Right cardiac atrium (tissue), 5 donors: Measurements from ENCODE around the gene MYRF. TPM values are rescaled to one million over a fixed set of nuclear protein-coding genes. Genes with fewer than 3 reads are reported as not detected.

Experiments used
- ATAC-seq, 2 donors: fragments of 200-7000 bp; cut with Tn5 transposase; one replicate each; pipeline versions ENCODE4 v1.8.0 to v1.9.1; 2020; ENCODE audit warnings: moderate library complexity in 2 of 2, mild to moderate bottlenecking in 1 of 2
- DNase-seq, 3 donors: peaks; one replicate each; pipeline ENCODE4 v3.0.0-alpha.2; 2020
- H3K27ac ChIP-seq: one replicate; pipeline ENCODE4 v1.5.1; 2013; ENCODE audit warnings: mild to moderate bottlenecking, low read length, control low read depth, moderate library complexity
- H3K27me3 ChIP-seq: one replicate; pipeline ENCODE4 v1.6.1; 2013; ENCODE audit not compliant: control insufficient read depth, insufficient read depth
- H3K4me1 ChIP-seq: one replicate; pipeline ENCODE4 v1.6.1; 2013; ENCODE audit warnings: low read length; ENCODE audit not compliant: control insufficient read depth, insufficient read depth
- H3K4me3 ChIP-seq: one replicate; pipeline ENCODE4 v1.5.1; 2013; ENCODE audit warnings: low read length, control low read depth
- H3K9me3 ChIP-seq: one replicate; pipeline ENCODE4 v1.6.1; 2013; ENCODE audit warnings: low read length; ENCODE audit not compliant: control insufficient read depth
- WGBS: extraction: QIAGEN DNeasy Blood & Tissue Kit; methylation state at CpG from one replicate; pipeline ENCODE4 v1.1.7; 2013; 5-methylcytosine and 5-hydroxymethylcytosine counted together
- intact Hi-C, 4 donors: fragments of 100-400 bp; cut with DNase I; formaldehyde crosslinking; loops; one replicate each; pipeline versions ENCODE4 v1.11.0 to v1.14.0; 2022 to 2023
- polyA plus RNA-seq: library from polyadenylated mRNA; stranded (reverse); fragments of 200-250 nt; gene quantifications from one replicate; pipeline ENCODE4 v1.2.3, GENCODE V29; 2013
- total RNA-seq, 4 donors: library from RNA; stranded (reverse); fragmentation: NEBNext Ultra II Directional; extraction: Animal tissue kit (Norgen Biotek cat#: 25700); gene quantifications; one replicate each; pipeline ENCODE4 v1.2.1, GENCODE V29; 2021
- donor health status: healthy with polysubstance abuse.
- donor health status: DM: no; HTN: yes; CAD: no.
- donor health status: DM: no; HTN: no; CAD: no.
- donor health status: DM: no; HTN: yes; CAD: no; lungs with severe emphysema.
- donor health status: DM: yes; HTN: yes; CAD: no.

Gene MYRF
- total and polyA plus RNA-seq, 5 donors, result 0.62 to 1.9 (median 1.3) TPM

GRCh38 chr11:61718621-61719302 is 33.7 kb upstream of the MYRF start:
- Histone ChIP-seq H3K27ac (peak overlapping the region; percentile 5), H3K27me3 (no peaks in the 10 kb centered on the region), H3K9me3 (no peaks in the 10 kb centered on the region), H3K4me1 (peaks cover 4% of the 10 kb centered on the region), H3K4me3 (peak overlapping the region; percentile 24)
- peak; percentile 81 for ATAC-seq
- WGBS, result 7% methylated on average over 21 of the region's 21 CpGs
- DNase-seq, result peak; percentile 65 to 83 (median 83)
- intact Hi-C loops, result no loop called here

DNA sequence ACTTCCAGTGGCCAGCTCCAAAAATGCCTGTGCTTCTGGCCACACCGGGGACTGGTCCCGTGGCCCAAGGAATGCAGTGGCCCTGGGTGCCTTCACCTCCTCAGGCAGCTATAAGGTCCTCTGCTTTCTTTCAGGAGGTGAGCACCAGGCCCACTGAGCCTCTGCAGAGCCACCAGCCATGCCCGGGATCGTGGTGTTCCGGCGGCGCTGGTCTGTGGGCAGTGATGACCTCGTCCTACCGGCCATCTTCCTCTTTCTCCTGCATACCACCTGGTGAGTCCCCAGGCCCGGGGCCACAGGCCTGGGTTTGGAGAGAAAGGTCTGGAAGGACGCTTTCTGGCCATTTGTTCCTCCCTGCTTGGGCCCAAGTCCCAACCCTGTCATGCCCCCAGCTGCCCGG is 32.5 kb upstream of the MYRF start:
- 92% methylated on average over 12 of the region's 12 CpGs for WGBS
- no peaks in the 10 kb centered on the region for H3K9me3 ChIP-seq
- H3K4me3 ChIP-seq, result no peak overlapping the region
- intact Hi-C loops, result no loop called here
- peaks cover 4% of the 10 kb centered on the region for H3K4me1 ChIP-seq
- DNase-seq, result no peak
- H3K27ac ChIP-seq, result no peak overlapping the region
- H3K27me3 ChIP-seq, result no peaks in the 10 kb centered on the region
- no peak for ATAC-seq

- Histone ChIP-seq H3K4me1 (peaks cover 4% of the 10 kb centered on the region), H3K4me3 (no peak overlapping the region), H3K27ac (no peak overlapping the region), H3K9me3 (no peaks in the 10 kb centered on the region), H3K27me3 (no peaks in the 10 kb centered on the region)
- intact Hi-C loops, result no loop called here
- ATAC-seq, result no peak
- no peak for DNase-seq
- WGBS, result 94% methylated on average over 20 of the region's 20 CpGs
Measured at GRCh38 chr11:61720597-61720996, 31.8 kb upstream of the MYRF start.

- WGBS, result 79% methylated on average over 9 of the region's 9 CpGs
- H3K4me3 ChIP-seq, result no peak overlapping the region
- intact Hi-C loops, result no loop called here
- H3K4me1 ChIP-seq, result peaks cover 7% of the 10 kb centered on the region
- H3K27ac ChIP-seq, result no peak overlapping the region
- peak; percentile 66 to 82 (median 77) for DNase-seq
- peak; percentile 17 to 27 for ATAC-seq
- no peaks in the 10 kb centered on the region for H3K27me3 ChIP-seq
- no peaks in the 10 kb centered on the region for H3K9me3 ChIP-seq
Measured at GRCh38 chr11:61724437-61724836, 28.0 kb upstream of the MYRF start.

DNA sequence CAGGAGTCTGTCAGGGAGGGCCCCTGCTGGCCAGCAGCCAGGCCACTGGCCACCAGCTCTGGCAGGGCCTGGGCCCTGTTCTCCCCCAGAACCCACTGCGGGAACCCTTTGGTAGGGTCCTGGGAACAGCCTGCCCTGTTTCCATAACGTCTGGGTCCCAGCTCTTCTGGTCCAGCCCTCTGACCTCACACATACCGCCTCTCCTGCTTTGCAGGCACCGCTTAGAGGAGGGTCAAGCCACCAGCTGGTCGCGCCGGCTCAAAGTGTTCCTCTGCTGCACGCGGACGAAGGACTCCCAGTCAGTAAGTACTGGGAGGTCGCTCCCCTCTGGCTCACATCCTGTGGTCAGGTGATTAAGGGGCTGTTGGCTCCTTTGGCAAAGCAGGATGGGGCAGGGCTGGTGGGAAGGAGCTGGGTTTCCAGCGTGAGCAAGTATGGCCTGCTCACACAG is 26.6 kb upstream of the MYRF start:
- Histone ChIP-seq H3K4me3 (no peak overlapping the region), H3K9me3 (no peaks in the 10 kb centered on the region), H3K27ac (no peak overlapping the region), H3K4me1 (peaks cover 8% of the 10 kb centered on the region), H3K27me3 (no peaks in the 10 kb centered on the region)
- intact Hi-C loops, result no loop called here
- WGBS, result 67% methylated on average over 12 of the region's 12 CpGs
- DNase-seq, result peak in 2 of 3 donors; percentile 56 to 74
- ATAC-seq, result peak in 1 of 2 donors; percentile 4

GRCh38 chr11:61726775-61727174 is 25.7 kb upstream of the MYRF start:
- Histone ChIP-seq H3K4me3 (no peak overlapping the region), H3K27ac (no peak overlapping the region), H3K9me3 (no peaks in the 10 kb centered on the region), H3K4me1 (peaks cover 8% of the 10 kb centered on the region), H3K27me3 (no peaks in the 10 kb centered on the region)
- WGBS, result 66% methylated on average over 13 of the region's 13 CpGs
- intact Hi-C loops, result no loop called here
- ATAC-seq (no peak), DNase-seq (peak in 1 of 3 donors; percentile 64)

DNA sequence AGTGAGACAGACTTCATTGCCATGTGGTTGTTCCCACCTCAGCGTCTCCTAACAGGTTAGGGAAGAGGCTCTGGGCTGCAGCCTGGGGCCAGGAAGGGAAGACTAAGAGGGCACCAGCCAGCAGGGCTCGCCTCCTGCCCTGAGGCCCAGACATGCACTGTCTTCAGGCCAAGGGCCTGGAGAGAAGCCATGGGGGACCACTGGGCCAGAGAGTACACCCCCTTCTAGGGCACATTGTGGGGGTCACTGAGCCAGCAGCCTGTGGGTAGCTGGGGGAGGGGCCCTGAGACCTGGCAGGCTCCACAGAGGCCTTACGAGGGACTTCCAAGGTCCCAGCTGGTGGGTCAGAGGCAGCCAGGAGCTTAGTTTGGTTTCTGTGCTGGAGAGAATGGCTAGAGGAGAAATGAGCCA is 25.0 kb upstream of the MYRF start:
- peaks cover 8% of the 10 kb centered on the region for H3K4me1 ChIP-seq
- 55% methylated on average over 3 of the region's 3 CpGs for WGBS
- intact Hi-C loops, result no loop called here
- DNase-seq (peak; percentile 57 to 83 (median 82)), ATAC-seq (peak; percentile 13 to 17)
- no peaks in the 10 kb centered on the region for H3K9me3 ChIP-seq
- no peak overlapping the region for H3K4me3 ChIP-seq
- no peaks in the 10 kb centered on the region for H3K27me3 ChIP-seq
- H3K27ac ChIP-seq, result peak overlapping the region; percentile 30

GRCh38 chr11:61728066-61728939 is 24.1 kb upstream of the MYRF start:
- DNase-seq, result peak in 1 of 3 donors; percentile 44
- no peaks in the 10 kb centered on the region for H3K9me3 ChIP-seq
- H3K4me3 ChIP-seq, result no peak overlapping the region
- peaks cover 8% of the 10 kb centered on the region for H3K4me1 ChIP-seq
- no peak overlapping the region for H3K27ac ChIP-seq
- no peak for ATAC-seq
- 85% methylated on average over 33 of the region's 33 CpGs for WGBS
- intact Hi-C loops, result no loop called here
- no peaks in the 10 kb centered on the region for H3K27me3 ChIP-seq

GRCh38 chr11:61728940-61729219 is 23.6 kb upstream of the MYRF start:
- ATAC-seq (peak in 1 of 2 donors; percentile 8), DNase-seq (peak in 1 of 3 donors; percentile 63)
- 48% methylated on average over 8 of the region's 8 CpGs for WGBS
- peaks cover 8% of the 10 kb centered on the region for H3K4me1 ChIP-seq
- H3K4me3 ChIP-seq, result no peak overlapping the region
- peak overlapping the region; percentile 46 for H3K27ac ChIP-seq
- H3K9me3 ChIP-seq, result no peaks in the 10 kb centered on the region
- no peaks in the 10 kb centered on the region for H3K27me3 ChIP-seq
- intact Hi-C loops, result no loop called here

DNA sequence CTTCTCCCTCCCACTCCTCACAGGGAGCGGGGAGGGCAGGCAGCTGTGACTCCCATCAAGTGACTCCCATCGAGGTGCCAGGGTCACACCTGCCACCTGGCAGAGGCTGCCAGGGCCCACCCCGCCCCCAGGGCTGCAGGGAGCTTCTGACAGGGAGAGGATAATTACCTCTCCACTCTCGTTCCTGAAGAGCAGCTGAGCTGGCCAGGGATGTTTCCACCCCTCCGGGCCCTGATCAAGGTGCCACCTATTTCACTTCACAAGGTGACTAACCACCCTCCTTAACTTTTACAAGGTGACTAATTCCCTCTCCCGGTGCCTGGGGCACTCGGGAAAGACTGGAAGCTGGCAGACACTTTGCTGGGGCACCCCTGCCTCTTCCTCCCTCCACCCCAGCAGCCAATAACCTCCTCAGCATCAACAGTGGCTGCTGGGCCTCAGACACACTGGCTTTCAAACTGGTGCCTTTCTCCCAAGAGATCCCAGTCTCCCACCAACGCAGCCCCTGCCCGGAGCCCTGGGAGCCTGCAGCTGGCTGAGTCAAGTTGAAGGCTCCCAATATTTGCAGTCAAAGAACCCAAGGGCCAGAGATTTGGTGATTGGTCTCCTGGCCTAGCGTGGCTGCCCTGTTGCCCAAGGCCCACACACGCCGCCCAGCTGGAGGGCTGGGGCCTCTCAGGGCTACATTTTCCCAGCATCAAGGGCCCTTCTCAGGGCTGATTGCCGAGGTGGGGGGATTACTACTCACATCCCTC is 22.0 kb upstream of the MYRF start:
- DNase-seq (peak in 1 of 3 donors; percentile 54), ATAC-seq (no peak)
- Histone ChIP-seq H3K9me3 (no peaks in the 10 kb centered on the region), H3K4me3 (no peak overlapping the region), H3K27me3 (no peaks in the 10 kb centered on the region), H3K4me1 (peaks cover 8% of the 10 kb centered on the region), H3K27ac (no peak overlapping the region)
- intact Hi-C loops, result loop anchor here in 2 of 4 donors (5.0 kb wide), 1 partner anchor 48 kb away; the partner anchor contains the start of gene DAGLA (in 2 of the 2)
- WGBS, result 76% methylated on average over 13 of the region's 13 CpGs
